HepG2 (cell line): ENCODE results near the gene ANKRD53. TPM values are rescaled to one million over a fixed set of nuclear protein-coding genes. Genes with fewer than 3 reads are reported as not detected.
A peak's percentile ranks its signal among the peaks of the same experiment; 100 is the strongest.
"Not testable (repeated sequence)": the region's sequence is repeated elsewhere in the genome, so short reads cannot be mapped to it uniquely, and the experiment has no call there.

ENCODE experiments used
- ATAC-seq: fragments of 200-7000 bp; cut with Tn5 transposase; 3 replicates; pipeline ENCODE4 v1.9.1; 2020; ENCODE audit warnings: mild to moderate bottlenecking, moderate library complexity
- BruUV-seq: library from RNA; stranded (reverse); fragments of 400-500 nt; replicated peaks from 2 replicates; lab custom pipeline; 2021; lab: Mats Ljungman, UMichigan
- CTCF ChIA-PET: fragments of 300-600 bp; formaldehyde crosslinking; extraction: SDS; loops from one replicate; lab custom pipeline; 2021; ENCODE audit warnings: low total read pairs, inconsistent platforms, low intra/inter-chr PET ratio; lab: Yijun Ruan, JAX
- POLR2A ChIA-PET: fragments of 350-600 bp; sonication (Branson Sonifier 250); formaldehyde crosslinking; loops from one replicate; lab custom pipeline; 2020; ENCODE audit warnings: antibody characterized with exemption, inconsistent platforms; lab: Yijun Ruan, JAX
- DNase-seq: peaks from one replicate; pipeline ENCODE4 v3.0.0-alpha.2; 2015; ENCODE audit warnings: low spot score
- FAIRE-seq: peaks from 3 replicates; lab custom pipeline; 2011; peaks lifted over from hg19 to GRCh38; lab: Jason Lieb, UNC
- H2AFZ ChIP-seq: one replicate; pipeline ENCODE4 v1.6.1; 2011; ENCODE audit warnings: low read length, inconsistent platforms
- H3K27ac ChIP-seq: fragments of 300-600 bp; 3 replicates; pipeline ENCODE4 v1.8.0; 2011; ENCODE audit warnings: mixed run types, mild to moderate bottlenecking, mixed read lengths, low read length, inconsistent platforms; ENCODE audit not compliant: insufficient read depth; ENCODE audit errors: extremely low read length
- H3K27me3 ChIP-seq, 2 experiments: fragments of 200-600 bp in 1 of 2; 2 replicates in 1 of 2; 3 replicates in 1 of 2; pipeline versions ENCODE4 v1.6.0 to v1.8.0; 2011; ENCODE audit warnings: low read length in 2 of 2, mild to moderate bottlenecking in 2 of 2, moderate library complexity in 2 of 2, inconsistent platforms in 1 of 2; ENCODE audit not compliant: insufficient read depth in 2 of 2, control insufficient read depth in 1 of 2
- H3K36me3 ChIP-seq, 2 experiments: fragments of 200-600 bp in 1 of 2; replicated peaks in 1 of 2; 2 replicates in 1 of 2; 3 replicates in 1 of 2; pipeline versions ENCODE4 v1.5.1 to v1.8.0; 2011; ENCODE audit warnings: low read length in 2 of 2, inconsistent platforms in 1 of 2; ENCODE audit not compliant: insufficient read depth in 2 of 2, control insufficient read depth in 1 of 2
- H3K4me1 ChIP-seq: 2 replicates; pipeline ENCODE4 v1.5.1; 2012; ENCODE audit warnings: low read length, inconsistent platforms; ENCODE audit not compliant: insufficient read depth
- H3K4me2 ChIP-seq: 2 replicates; pipeline ENCODE4 v1.6.0; 2011; ENCODE audit warnings: low read depth, low read length, inconsistent platforms
- H3K4me3 ChIP-seq, 3 experiments: fragments of 200-600 bp in 1 of 3; sonication (generic), shearing (Covaris generic) in 1 of 3; replicated peaks in 1 of 3; 2 replicates each; pipeline ENCODE4 v1.5.1; 2011 to 2016; ENCODE audit warnings: low read length in 3 of 3, inconsistent platforms in 2 of 3, low read depth in 2 of 3, mild to moderate bottlenecking in 2 of 3, control low read depth in 1 of 3, mixed read lengths in 1 of 3; ENCODE audit not compliant: insufficient read depth in 1 of 3
- H3K79me2 ChIP-seq: one replicate; pipeline ENCODE4 v1.6.1; 2011; ENCODE audit warnings: low read length, inconsistent platforms; ENCODE audit not compliant: insufficient read depth
- H3K9ac ChIP-seq: 2 replicates; pipeline ENCODE4 v1.6.0; 2011; ENCODE audit warnings: mild to moderate bottlenecking, low read depth, low read length, inconsistent platforms; ENCODE audit not compliant: insufficient read depth
- H3K9me3 ChIP-seq: 2 replicates; pipeline ENCODE4 v1.5.1; 2012; ENCODE audit warnings: mild to moderate bottlenecking, low read length
- H4K20me1 ChIP-seq: 2 replicates; pipeline ENCODE4 v1.6.0; 2011; ENCODE audit warnings: inconsistent platforms, mild to moderate bottlenecking, low read length, moderate library complexity; ENCODE audit not compliant: insufficient read depth
- GATAD2A ChIP-seq: IDR thresholded peaks from 2 replicates; pipeline ENCODE4 v1.6.1; 2016
- KDM1A ChIP-seq: IDR thresholded peaks from 2 replicates; pipeline ENCODE4 v1.6.1; 2016; ENCODE audit warnings: missing compliant biosample characterization
- KLF11 ChIP-seq: IDR thresholded peaks from 2 replicates; pipeline ENCODE4 v1.6.1; 2016; ENCODE audit warnings: missing compliant biosample characterization
- PAWR ChIP-seq: sonication (generic); formaldehyde crosslinking; IDR thresholded peaks from 2 replicates; pipeline ENCODE4 v1.4.0; 2020; ENCODE audit warnings: missing genetic modification reagents, mild to moderate bottlenecking, borderline replicate concordance
- ZFP91 ChIP-seq: sonication (generic); formaldehyde crosslinking; IDR thresholded peaks from 2 replicates; pipeline ENCODE4 v1.9.0; 2022; ENCODE audit warnings: missing genetic modification reagents, mild to moderate bottlenecking, borderline replicate concordance
- ZMYM3 ChIP-seq: sonication (generic); formaldehyde crosslinking; IDR thresholded peaks from 2 replicates; pipeline ENCODE4 v1.5.1; 2020; ENCODE audit warnings: mild to moderate bottlenecking, missing genetic modification reagents
- ZNF121 ChIP-seq: sonication (generic); formaldehyde crosslinking; IDR thresholded peaks from 2 replicates; pipeline ENCODE4 v1.5.0; 2020; ENCODE audit warnings: mild to moderate bottlenecking, missing genetic modification reagents
- ZNF510 ChIP-seq: sonication (generic); formaldehyde crosslinking; IDR thresholded peaks from 2 replicates; pipeline ENCODE4 v1.4.0; 2020; ENCODE audit warnings: low read depth, mild to moderate bottlenecking, missing genetic modification reagents
- ZNF709 ChIP-seq: sonication (generic); formaldehyde crosslinking; IDR thresholded peaks from 2 replicates; pipeline ENCODE4 v1.5.0; 2020; ENCODE audit warnings: mild to moderate bottlenecking, missing genetic modification reagents
- ZSCAN5A ChIP-seq: sonication (generic); formaldehyde crosslinking; IDR thresholded peaks from 2 replicates; pipeline ENCODE4 v1.8.0; 2022; ENCODE audit warnings: mild to moderate bottlenecking, missing genetic modification reagents, borderline replicate concordance
- WGBS: methylation state at CpG from one replicate; pipeline ENCODE4 v1.1.6; 2017; ENCODE audit warnings: low lambda C conversion rate; 5-methylcytosine and 5-hydroxymethylcytosine counted together
- in situ Hi-C: cut with HindIII; loops from 2 replicates; pipeline ENCODE4 v1.10.0; 2017; ENCODE audit warnings: low pct_unique_long_range_greater_than_20kb; ENCODE audit not compliant: extremely low pct_ligation_motif_present
- intact Hi-C: fragments of 100-400 bp; cut with micrococcal nuclease; formaldehyde crosslinking; loops from one replicate; pipeline ENCODE4 v1.10.0; 2022; ENCODE audit not compliant: unreplicated experiment
- polyA plus RNA-seq, 8 experiments: library from polyadenylated mRNA; depleted of rRNA in 3 of 8; stranded (reverse) in 7 of 8; unstranded in 1 of 8; fragments of >200 nt; fragmentation: Illumina TruSeq in 4 of 8; extraction: Trizol in 4 of 8; gene quantifications; 2 replicates each; pipeline versions ENCODE4 v1.2.1 to v1.2.3, GENCODE V29; 2011 to 2016; ENCODE audit warnings: low read depth in 4 of 8, missing spikeins in 1 of 8, mixed read lengths in 1 of 8; ENCODE audit not compliant: insufficient read depth in 1 of 8
- total RNA-seq, 5 experiments: library from RNA; depleted of rRNA; stranded (reverse); fragments of >200 nt; fragmentation: Illumina TruSeq; extraction: Trizol; gene quantifications; 2 replicates each; pipeline ENCODE4 v1.2.3, GENCODE V29; 2016; ENCODE audit warnings: low read depth in 1 of 5

ANKRD53 gene
- total and polyA plus RNA-seq, 2 of the 13 experiments (the other 11 are each of a cell fraction or from before 2014, with no cell fraction given) = 0.15 TPM; not detected in 1

GRCh38 chr2:70995426-70995729, 16.9 kb downstream of the ANKRD53 start (continued):
- no peak for TF ChIP-seq ZNF510 (CRISPR knock-in tag)
- 0 out of 2 replicates have a peak, but pooled peaks have one; percentile 6 for TF ChIP-seq ZNF709 (CRISPR knock-in tag)
- no peak for TF ChIP-seq ZFP91 (CRISPR knock-in tag)
- TF ChIP-seq ZSCAN5A (CRISPR knock-in tag) = no peak
- TF ChIP-seq GATAD2A (CRISPR knock-in tag) = no peak; the same call in 1 of the 2 replicates
- no peak for TF ChIP-seq PAWR

- BruUV-seq, H3K9ac ChIP-seq, ATAC-seq, H3K27ac ChIP-seq, H3K36me3 ChIP-seq, in situ Hi-C loops, intact Hi-C loops, DNase-seq, FAIRE-seq, H3K9me3 ChIP-seq, H3K27me3 ChIP-seq, H4K20me1 ChIP-seq, H3K4me3 ChIP-seq, H3K79me2 ChIP-seq: not testable (repeated sequence)
- ChIA-PET CTCF (interaction anchor here (1.0 kb wide), 1 partner anchor 128 kb away, joined by 3 read pairs; no protein-coding TSS in a partner anchor), POLR2A (interaction anchor here (2.0 kb wide), 1 partner anchor 8 kb away, joined by 7 read pairs; no protein-coding TSS in a partner anchor)
- peak overlapping the region; percentile 99 for H3K4me2 ChIP-seq
- 33% methylated on average over 4 of the region's 4 CpGs for WGBS
- H3K4me1 ChIP-seq = peaks cover 61% of the 10 kb centered on the region
- H2AFZ ChIP-seq = peak overlapping the region; percentile 96
- peak; percentile 36; the same call in 1 of the 2 replicates for TF ChIP-seq ZMYM3
- TF ChIP-seq KDM1A (CRISPR knock-in tag) = 0 out of 2 replicates have a peak, but pooled peaks have one; percentile 36
- 0 out of 2 replicates have a peak, but pooled peaks have one; percentile 7 for TF ChIP-seq KLF11 (CRISPR knock-in tag)
- peak; percentile 96 for TF ChIP-seq ZNF121 (CRISPR knock-in tag)
Observed at GRCh38 chr2:70998885-70999284, 20.5 kb downstream of the ANKRD53 start.
